Hematopoietic multipotent progenitor cell (in vitro differentiated cells): Measurements from ENCODE around the gene HSPA1A. TPM values are rescaled to one million over a fixed set of nuclear protein-coding genes. Genes with fewer than 3 reads are reported as not detected.
"Not testable (repeated sequence)": the region's sequence is repeated elsewhere in the genome, so short reads cannot be mapped to it uniquely, and the experiment has no call there.

ENCODE experiments used
- DNase-seq, 3 donors: peaks; one replicate each; pipeline ENCODE4 v3.0.0-alpha.2; 2011 to 2015; ENCODE audit warnings: low read depth in 2 of 3, low spot score in 2 of 3
- total RNA-seq: library from RNA; depleted of rRNA; stranded (reverse); fragments of >200 nt; gene quantifications from one replicate; pipeline ENCODE4 v1.2.3, GENCODE V29; 2012

The HSPA1A gene
- total RNA-seq, 1 donor, result 358 TPM

DNA sequence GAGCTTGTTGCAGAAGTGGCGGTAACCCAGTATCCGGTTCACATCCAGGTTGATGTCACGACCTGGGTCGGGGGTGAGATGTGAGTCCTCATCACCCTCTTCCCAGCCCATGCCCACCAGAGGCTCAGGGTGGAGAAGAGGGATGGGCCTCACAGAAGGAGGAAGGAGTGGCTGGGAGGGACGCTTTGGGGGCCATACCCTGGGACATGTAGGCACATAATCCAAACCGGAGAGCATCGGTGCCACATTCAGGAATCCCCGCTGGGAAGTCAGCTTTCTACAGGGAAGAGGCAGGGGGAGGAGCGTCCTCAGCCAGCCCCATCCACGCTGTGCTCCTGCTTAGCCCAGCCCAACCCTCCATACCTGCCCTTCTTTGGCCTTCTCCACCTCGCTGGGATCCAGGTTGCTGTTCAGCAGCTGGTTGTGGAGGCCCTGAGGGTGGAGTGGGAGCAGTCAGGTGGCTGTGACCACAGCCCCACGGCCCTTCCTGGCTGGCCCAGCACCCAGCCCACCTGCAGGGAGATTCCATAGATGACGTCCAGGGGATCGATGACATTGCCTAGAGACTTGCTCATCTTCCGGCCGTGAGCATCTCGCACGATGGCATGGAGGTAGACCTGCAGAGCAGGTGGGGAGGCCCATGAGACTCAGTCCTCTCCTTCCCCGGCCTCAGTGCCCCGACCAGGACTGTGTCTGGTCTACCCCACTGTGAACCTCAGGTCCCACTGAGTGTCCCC lies 34.7 kb upstream of the HSPA1A start:
- no peak for DNase-seq

DNA sequence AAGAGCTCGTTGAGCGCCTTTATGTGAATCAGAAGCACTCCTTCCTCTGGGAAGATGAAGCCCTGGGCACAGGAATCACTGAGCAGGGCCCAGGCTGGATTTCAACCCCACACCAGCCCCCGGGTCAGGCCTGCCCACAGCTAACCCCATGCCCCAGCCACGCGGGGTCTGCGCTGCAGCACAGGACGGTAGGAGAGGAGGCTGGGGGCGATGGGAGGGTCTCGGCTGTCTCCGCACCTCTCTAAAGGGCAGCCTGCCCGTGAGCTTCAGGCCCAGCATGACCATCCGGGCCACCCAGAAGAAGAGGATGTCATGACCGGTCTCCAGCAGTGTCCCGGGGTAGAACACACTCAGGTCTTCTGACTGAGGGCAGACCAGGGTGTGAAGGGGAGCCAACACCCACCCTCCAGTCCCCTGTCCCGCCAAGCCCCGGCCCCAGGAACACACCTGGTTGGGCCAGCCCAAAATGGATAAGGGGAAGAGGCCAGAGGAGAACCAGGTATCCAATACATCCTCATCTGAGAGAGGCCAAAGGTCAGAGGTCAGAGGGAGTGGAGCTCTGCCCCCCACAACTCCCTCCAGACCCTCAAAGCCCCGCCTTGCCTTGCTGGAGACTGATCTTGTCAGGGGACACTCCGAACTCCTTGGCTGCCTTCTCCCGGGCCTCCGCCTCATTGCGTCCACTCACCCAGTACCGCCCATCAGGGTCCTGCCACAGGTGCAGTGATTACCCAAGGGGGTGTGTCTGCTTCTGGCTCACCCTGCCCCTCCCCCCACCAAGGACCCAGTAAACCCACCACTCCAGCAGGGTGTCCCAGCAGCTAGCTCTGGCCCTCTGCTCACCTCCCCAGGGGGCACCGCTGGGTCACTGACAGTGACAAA lies 33.9 kb upstream of the HSPA1A start:
- DNase-seq, result no peak

GRCh38 chr6:31782126-31782855 lies 33.1 kb upstream of the HSPA1A start:
- no peak for DNase-seq

DNA sequence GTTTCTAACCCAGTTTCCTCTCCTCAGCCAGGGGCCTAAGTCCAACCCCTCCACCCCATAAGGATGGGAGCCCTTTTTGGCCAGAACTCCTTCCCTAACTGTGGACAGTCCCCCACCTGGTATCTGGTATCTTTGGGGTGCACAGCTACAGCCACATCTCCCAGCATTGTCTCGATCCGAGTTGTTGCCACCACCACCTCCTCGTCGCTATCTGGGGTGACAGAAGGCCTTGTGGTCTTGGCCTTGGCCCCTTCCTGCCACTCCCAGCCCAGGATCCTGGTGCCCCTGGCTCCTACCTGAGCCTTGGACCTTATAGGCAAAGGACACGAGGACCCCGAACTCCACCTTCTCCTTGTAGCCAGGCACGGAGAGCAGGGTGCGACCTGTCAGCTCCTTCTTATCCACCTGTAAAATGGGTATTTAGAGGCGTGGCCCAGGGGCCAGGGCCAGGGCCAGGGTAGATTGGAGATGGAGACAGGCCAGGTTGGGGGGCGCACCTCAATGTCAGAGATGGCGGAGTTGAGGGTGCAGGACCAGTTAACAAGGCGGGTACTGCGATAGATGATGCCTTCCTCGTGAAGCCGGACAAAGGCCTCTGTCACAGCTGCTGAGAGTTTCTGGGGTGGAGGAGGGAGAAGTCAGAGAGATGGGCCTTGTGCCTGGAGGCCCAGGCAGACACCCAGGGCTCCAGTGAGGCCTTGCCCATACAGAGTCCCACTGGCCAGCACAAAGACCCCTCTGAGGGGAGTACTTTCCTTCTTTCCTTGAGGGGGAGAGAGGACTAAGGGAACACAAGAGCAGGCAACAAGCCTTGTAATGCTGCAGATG lies 31.0 kb upstream of the HSPA1A start:
- no peak for DNase-seq

GRCh38 chr6:31785475-31785874 lies 29.9 kb upstream of the HSPA1A start:
- DNase-seq, result no peak

GRCh38 chr6:31791324-31792089 lies 23.8 kb upstream of the HSPA1A start:
- peak in 2 of 3 donors; percentile 50 to 70 for DNase-seq

- no peak for DNase-seq
Observed at GRCh38 chr6:31792090-31792374, 23.3 kb upstream of the HSPA1A start.

DNA sequence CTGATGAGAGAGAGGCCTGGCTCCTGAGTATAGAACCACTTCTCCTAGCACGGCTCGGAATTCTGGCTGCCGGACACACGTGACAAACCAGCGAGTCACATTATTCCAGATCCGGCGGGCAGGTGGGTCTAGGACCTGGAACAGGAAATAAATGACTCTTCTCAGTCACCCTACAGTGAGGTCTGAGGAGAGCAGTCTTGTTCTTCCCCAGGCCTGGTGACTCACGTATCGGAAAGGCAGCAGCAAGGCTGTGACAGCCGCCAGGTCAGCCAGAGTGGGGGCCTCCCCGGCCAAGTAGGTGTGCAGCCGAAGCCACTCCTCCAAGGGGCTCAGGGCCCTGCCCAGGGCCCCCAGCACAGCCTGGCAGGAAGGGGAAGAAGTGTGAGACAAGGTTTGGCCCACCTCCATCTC lies 22.6 kb upstream of the HSPA1A start:
- DNase-seq, result peak in 2 of 3 donors; percentile 71 to 83

GRCh38 chr6:31793927-31794245 lies 21.5 kb upstream of the HSPA1A start:
- not testable (repeated sequence) for DNase-seq

DNA sequence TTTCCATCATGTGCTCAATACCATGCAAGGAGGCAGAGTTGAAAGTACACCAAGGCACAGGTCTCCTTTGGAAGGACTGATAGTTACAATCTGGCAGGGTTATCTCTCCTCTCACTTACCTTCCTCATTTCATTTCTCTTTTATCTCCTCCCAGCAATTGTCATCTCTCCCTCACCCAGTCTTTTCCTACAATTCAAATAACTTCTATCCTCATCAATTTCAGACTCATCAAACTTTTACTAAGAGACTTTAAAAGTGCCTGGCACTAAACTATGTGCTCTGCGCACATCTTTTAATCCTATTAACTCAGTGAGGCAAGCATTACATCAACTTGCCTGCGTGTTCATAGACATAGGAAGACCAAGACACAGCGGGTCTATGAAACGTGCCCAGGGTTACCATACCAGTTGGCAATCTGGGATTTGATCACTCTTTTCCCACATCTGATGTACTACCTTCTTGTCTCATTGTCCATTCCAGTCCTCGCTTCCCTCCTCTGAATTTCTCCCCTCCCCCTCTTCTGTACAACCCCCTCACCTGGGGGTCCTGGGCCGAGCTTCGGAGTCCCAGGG lies 21.0 kb upstream of the HSPA1A start:
- no peak for DNase-seq

DNA sequence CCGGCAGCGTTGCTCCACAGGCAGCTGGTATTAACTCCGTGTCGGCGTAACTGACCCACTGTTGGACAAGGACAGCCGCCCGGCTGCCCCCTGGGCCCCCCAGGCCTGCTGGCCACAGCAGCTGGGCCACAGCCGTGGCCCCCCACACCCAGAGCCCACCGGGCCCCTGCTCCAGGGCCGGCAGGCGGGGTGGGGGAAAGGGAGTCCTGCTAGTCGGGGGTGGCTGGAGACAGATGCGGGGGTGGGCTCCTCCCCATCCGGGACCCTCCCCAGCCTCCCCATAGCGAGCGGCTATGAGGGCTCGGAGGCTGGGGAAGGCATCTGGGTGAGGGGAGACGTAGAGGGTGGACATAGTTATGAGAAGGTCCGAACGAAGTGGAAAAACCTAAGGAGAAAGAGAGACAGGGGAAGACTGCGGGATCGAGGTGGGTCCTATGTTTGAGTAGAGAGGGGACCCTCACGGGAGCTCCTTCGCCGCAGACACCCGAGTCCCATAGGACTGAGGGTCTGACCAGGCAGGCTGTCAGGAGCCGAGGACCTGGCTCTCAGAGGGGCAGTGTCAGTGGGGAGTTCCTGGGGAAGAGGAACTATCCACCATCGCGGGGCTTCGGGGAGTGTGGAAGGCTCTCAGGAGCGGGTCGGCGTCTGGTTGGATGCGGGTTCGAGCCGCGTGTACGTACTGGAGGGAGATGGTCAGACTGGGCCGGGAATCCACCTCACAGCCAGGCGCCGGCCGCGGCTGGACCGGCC lies 20.3 kb upstream of the HSPA1A start:
- DNase-seq, result no peak

DNA sequence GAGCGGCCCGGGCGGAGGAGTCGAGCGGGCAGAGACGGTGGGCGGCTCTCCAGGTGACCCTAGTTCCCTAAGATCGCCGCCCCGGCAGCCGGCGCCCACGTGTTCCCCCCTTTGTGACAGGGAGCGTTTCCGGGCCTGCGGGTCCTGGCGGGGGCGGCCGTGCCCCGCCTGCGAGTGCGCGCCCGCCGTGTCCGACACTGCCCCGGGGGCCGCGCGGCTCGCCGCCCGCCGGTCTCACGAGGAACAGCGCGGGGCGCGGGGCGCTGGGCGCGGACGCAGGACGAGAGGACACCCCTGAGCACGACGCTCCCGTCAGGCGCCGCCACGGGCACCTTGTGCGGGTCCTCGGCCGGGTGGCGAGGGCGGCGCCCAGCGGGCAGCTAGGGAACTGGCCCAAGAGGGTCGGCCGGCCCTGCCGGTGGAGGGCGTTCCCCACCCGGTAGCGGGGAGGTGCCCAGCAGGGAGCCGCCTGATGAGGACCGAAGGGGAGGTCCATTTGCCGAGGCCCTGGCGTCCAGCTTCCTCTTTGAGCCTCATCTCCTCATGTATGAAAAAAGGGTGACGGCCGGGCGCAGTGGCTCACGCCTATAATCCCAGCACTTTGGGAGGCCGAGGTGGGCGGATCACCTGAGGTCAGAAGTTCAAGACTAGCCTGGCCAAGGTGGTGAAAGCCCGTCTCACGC lies 19.6 kb upstream of the HSPA1A start, which contains the start of gene VARS1:
Gene VARS1, minus strand, starts transcription at position 137 of the 683 bp plus-strand sequence. CDS start 535 bp downstream, outside the sequence.
- DNase-seq, result peak; percentile 90 to 93 (median 92)

DNA sequence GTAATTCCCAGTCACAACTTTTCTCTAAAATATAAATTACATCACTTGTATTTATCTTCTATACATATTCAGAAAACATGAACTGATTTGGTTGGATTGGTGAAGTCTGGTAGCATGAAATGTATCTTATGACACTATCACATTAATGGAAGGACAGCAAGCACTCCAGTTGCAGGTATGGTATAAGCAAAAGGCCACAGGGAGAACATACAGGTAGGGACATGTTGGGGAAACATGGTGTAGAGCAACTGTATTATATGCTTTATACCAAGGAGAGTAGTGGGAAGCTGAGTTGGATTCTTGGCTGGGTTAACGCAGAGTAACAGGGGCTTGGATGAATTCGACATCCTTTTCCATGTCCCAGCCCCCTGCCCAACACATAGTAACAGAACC lies 18.4 kb upstream of the HSPA1A start:
- no peak for DNase-seq

GRCh38 chr6:31797588-31797987 lies 17.8 kb upstream of the HSPA1A start:
- DNase-seq, result peak in 1 of 3 donors; percentile 48

DNA sequence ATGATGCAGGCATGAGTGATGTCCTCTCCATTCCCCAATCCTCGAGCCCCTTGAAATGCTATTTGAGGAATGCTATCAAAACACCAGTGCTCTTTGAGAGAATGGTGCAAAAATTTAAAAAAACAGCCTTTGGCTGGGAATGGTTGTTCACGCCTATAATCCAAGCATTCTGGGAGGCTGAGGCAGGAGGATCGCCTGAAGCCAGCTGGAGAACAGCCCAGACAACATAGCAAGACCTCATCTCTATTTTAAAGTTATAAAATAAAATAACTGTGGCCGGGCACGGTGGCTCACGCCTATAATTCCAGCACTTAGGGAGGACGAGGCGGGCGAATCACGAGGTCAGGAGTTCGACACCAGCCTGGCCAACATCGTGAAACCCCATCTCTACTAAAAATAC lies 15.6 kb upstream of the HSPA1A start:
- DNase-seq, result no peak

- DNase-seq, result not testable (repeated sequence)
Observed at GRCh38 chr6:31801031-31801927, 14.1 kb upstream of the HSPA1A start.

GRCh38 chr6:31805939-31806469 lies 9.3 kb upstream of the HSPA1A start:
- DNase-seq, result no peak
